Effector memory CD8-positive, alpha-beta T cell (primary cell): Measurements from ENCODE around the gene MT1E.

ENCODE experiments used
- ATAC-seq: fragments of 150-1000 bp; cut with Tn5 transposase; replicated peaks from 2 replicates; pipeline ENCODE4 v1.10.0; 2021; ENCODE audit warnings: mild to moderate bottlenecking, moderate library complexity
- DNase-seq, 3 experiments: peaks; one replicate each; pipeline ENCODE4 v3.0.0; 2021
- H3K27ac Mint-ChIP-seq, 2 donors: one replicate each; pipeline ENCODE4 v1.8.0; 2022; ENCODE audit warnings: mild to moderate bottlenecking in 2 of 2, mixed read lengths in 2 of 2, moderate library complexity in 2 of 2
- H3K27me3 Mint-ChIP-seq, 2 donors: one replicate each; pipeline ENCODE4 v1.8.0; 2022; ENCODE audit warnings: mixed read lengths in 2 of 2
- H3K36me3 Mint-ChIP-seq: one replicate; pipeline ENCODE4 v1.8.0; 2022; ENCODE audit warnings: mild to moderate bottlenecking, moderate library complexity, mixed read lengths; ENCODE audit not compliant: insufficient read depth
- H3K4me1 Mint-ChIP-seq, 2 donors: one replicate each; pipeline ENCODE4 v1.8.0; 2022; ENCODE audit warnings: low read depth in 2 of 2, mixed read lengths in 2 of 2
- H3K4me3 Mint-ChIP-seq, 2 donors: one replicate each; pipeline ENCODE4 v1.8.0; 2022; ENCODE audit warnings: mild to moderate bottlenecking in 2 of 2, mixed read lengths in 2 of 2, moderate library complexity in 2 of 2
- H3K9me3 Mint-ChIP-seq, 2 donors: one replicate each; pipeline ENCODE4 v1.8.0; 2022; ENCODE audit warnings: mixed read lengths in 2 of 2

Gene MT1E

DNA sequence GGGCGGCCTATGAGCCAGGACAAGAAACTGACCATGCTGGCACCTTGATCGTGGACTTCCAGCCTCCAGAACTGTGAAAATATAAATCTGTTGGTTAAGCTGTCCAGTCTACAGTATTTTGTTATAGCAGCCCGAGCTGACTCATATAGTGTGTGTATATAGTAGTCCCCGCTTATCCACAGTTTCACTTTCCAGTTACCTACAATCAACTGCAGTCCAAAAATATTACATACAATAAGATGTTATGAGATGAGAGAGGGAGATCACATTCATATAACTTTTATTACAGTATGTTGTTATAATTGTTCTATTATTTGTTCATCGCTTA is 31.3 kb upstream of the MT1E start:
- Mint-ChIP-seq H3K9me3 (no peaks in the 10 kb centered on the region), H3K4me3 (no peak overlapping the region), H3K4me1 (peaks cover 10 to 11% of the 10 kb centered on the region in 2 donors), H3K27ac (no peak overlapping the region), H3K27me3 (peaks cover 20 to 33% of the 10 kb centered on the region in 2 donors), H3K36me3 (peaks cover 4% of the 10 kb centered on the region)
- DNase-seq: no peak
- no peak for ATAC-seq

GRCh38 chr16:56600398-56600999 is 25.1 kb upstream of the MT1E start:
- DNase-seq: peak in 2 of 3 experiments; percentile 36 to 52
- Mint-ChIP-seq H3K9me3 (no peaks in the 10 kb centered on the region), H3K27ac (peak overlapping the region in 1 of 2 donors; percentile 39), H3K4me3 (no peak overlapping the region), H3K4me1 (peaks cover 3 to 6% of the 10 kb centered on the region in 2 donors), H3K36me3 (no peaks in the 10 kb centered on the region), H3K27me3 (peaks cover 13 to 17% of the 10 kb centered on the region in 2 donors)
- peak; percentile 78 for ATAC-seq

GRCh38 chr16:56601325-56601724 is 24.3 kb upstream of the MT1E start:
- ATAC-seq: no peak
- DNase-seq: no peak
- no peaks in the 10 kb centered on the region for H3K36me3 Mint-ChIP-seq
- no peaks in the 10 kb centered on the region for H3K9me3 Mint-ChIP-seq
- peaks cover 3 to 6% of the 10 kb centered on the region in 2 donors for H3K4me1 Mint-ChIP-seq
- H3K27me3 Mint-ChIP-seq: peaks cover 13 to 17% of the 10 kb centered on the region in 2 donors
- H3K27ac Mint-ChIP-seq: no peak overlapping the region
- H3K4me3 Mint-ChIP-seq: no peak overlapping the region

- ATAC-seq (no peak), DNase-seq (no peak)
- Mint-ChIP-seq H3K36me3 (no peaks in the 10 kb centered on the region), H3K27ac (peak overlapping the region in 1 of 2 donors; percentile 35), H3K4me1 (peaks cover 12 to 19% of the 10 kb centered on the region in 2 donors), H3K9me3 (no peaks in the 10 kb centered on the region), H3K27me3 (peaks cover 13 to 17% of the 10 kb centered on the region in 2 donors), H3K4me3 (no peak overlapping the region)
These were observed 22.0 kb upstream of the MT1E start for GRCh38 chr16:56603589-56603988.

GRCh38 chr16:56604966-56605365 is 20.6 kb upstream of the MT1E start:
- DNase-seq (no peak), ATAC-seq (no peak)
- H3K9me3 Mint-ChIP-seq: no peaks in the 10 kb centered on the region
- peaks cover 13 to 15% of the 10 kb centered on the region in 2 donors for H3K27me3 Mint-ChIP-seq
- peak overlapping the region in 1 of 2 donors; percentile 17 for H3K27ac Mint-ChIP-seq
- H3K4me1 Mint-ChIP-seq: peaks cover 21 to 33% of the 10 kb centered on the region in 2 donors
- H3K36me3 Mint-ChIP-seq: no peaks in the 10 kb centered on the region
- no peak overlapping the region for H3K4me3 Mint-ChIP-seq

DNA sequence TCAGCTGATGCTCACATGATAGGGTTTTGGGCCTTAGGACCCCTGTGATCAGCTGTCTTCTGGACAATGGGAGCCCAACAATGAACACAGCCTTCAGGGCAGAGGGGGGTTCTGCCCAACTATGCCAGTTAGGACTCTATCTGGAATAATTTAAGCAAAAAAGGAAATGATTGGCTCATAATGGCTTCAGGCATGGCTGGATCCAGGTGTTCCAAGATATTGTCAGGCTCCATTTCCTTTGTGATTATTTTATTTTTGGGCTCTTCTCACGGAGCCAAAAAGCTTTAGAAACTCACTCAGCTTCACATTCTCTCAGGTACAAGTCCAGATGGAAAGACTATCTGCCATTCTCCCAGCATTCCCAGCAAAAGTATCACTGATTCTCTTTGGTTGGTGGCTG is 20.1 kb upstream of the MT1E start:
- no peaks in the 10 kb centered on the region for H3K36me3 Mint-ChIP-seq

DNA sequence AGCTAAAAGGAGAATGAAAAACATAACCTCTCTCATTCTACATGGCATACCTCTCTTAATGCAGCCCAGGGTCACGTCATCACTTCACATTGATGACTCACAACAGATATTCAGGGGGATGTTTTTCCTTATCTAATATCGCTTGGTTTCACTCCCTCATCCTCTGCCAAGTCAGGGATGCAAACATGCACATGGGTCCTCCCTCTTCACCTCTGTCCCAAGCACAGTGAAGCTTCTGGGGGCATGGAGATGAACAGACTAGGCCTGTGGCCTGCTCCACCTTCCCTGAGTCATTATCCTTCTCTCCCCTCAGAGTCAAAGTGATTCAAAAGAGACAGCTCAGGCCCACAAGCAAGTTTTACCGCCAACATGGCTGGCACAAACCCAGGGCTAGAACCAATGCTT is 19.5 kb upstream of the MT1E start:
- Mint-ChIP-seq H3K4me1 (peaks cover 25 to 39% of the 10 kb centered on the region in 2 donors), H3K9me3 (no peaks in the 10 kb centered on the region)
- no peak for ATAC-seq

More for the DNA sequence above, 20.1 kb upstream of the MT1E start:
- peaks cover 21 to 36% of the 10 kb centered on the region in 2 donors for H3K4me1 Mint-ChIP-seq
- DNase-seq (no peak), ATAC-seq (no peak)
- peak overlapping the region in 1 of 2 donors; percentile 54 for H3K27ac Mint-ChIP-seq
- no peaks in the 10 kb centered on the region for H3K9me3 Mint-ChIP-seq
- peaks cover 9 to 10% of the 10 kb centered on the region in 2 donors for H3K27me3 Mint-ChIP-seq
- H3K4me3 Mint-ChIP-seq: no peak overlapping the region

DNA sequence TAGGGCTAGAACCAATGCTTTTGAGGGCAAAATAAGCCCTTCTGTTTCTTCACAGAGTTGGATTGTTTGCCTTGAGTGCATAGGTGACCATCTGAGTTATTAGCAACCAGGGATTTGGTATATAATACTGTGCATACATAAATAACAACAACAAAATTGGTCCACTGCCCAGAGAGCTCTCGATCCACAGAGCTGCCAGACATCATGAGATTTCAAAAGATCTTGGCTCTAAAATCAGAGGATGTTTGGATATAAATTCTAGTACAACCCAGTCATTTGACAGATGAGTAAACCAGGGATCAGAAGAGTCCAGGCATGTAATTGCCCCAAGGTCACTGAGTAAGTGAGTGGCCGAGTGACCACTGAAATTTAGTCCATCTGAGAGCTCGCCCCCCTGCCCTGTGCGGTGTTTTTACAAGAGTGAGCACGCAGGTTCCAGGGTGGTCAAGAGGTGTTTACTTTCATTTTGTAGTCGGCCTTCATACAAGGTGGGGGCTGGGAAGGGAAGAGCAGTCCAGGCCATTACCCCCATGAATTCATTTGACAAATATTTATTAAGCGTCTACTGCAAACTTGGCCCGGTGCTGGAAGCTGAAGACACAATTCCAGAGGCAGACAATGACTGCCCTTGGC is 19.0 kb upstream of the MT1E start:
- Mint-ChIP-seq H3K4me1 (peaks cover 29 to 44% of the 10 kb centered on the region in 2 donors), H3K4me3 (peak overlapping the region in 1 of 2 donors; percentile 44), H3K36me3 (no peaks in the 10 kb centered on the region), H3K27ac (peak overlapping the region; percentile 89 to 90), H3K27me3 (no peaks in the 10 kb centered on the region), H3K9me3 (peaks cover 0 to 2% of the 10 kb centered on the region in 2 donors)
- DNase-seq (no peak), ATAC-seq (no peak)

More for the DNA sequence above, 19.5 kb upstream of the MT1E start:
- H3K27ac Mint-ChIP-seq: peak overlapping the region; percentile 89 to 90
- no peak overlapping the region for H3K4me3 Mint-ChIP-seq
- no peak for DNase-seq
- H3K27me3 Mint-ChIP-seq: peaks cover 3 to 4% of the 10 kb centered on the region in 2 donors
- H3K36me3 Mint-ChIP-seq: no peaks in the 10 kb centered on the region

DNA sequence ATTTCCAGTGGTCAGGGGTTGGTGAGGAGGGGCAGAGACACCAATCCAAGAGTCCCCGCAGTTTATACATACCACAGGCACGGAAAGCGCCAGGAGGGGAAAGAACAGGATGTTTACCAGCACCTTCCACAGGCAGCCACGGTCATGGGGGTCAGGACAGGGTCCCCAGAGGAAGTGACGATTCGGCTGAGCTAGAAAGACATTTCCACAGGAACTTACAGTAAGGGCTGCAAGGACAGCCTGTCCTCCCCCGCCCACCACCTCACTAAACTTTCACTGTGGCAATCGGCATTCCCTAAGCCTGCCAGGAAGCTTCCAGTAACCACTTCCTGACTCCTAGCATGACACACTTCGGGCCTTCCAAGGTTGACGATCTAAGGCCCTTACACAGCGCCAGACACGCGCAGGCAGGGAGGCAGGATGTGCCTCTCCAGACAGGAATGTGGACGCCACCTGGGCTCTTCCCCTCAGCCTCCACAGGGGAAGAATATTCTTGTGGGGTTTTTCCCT is 18.4 kb upstream of the MT1E start:
- H3K9me3 Mint-ChIP-seq: peaks cover 0 to 2% of the 10 kb centered on the region in 2 donors
- H3K27ac Mint-ChIP-seq: peak overlapping the region; percentile 89 to 90
- peaks cover 29 to 44% of the 10 kb centered on the region in 2 donors for H3K4me1 Mint-ChIP-seq
- H3K27me3 Mint-ChIP-seq: no peaks in the 10 kb centered on the region
- H3K36me3 Mint-ChIP-seq: no peaks in the 10 kb centered on the region
- ATAC-seq: no peak
- no peak for DNase-seq
- H3K4me3 Mint-ChIP-seq: peak overlapping the region; percentile 88 to 98

- Mint-ChIP-seq H3K27ac (peak overlapping the region; percentile 89 to 90), H3K9me3 (peaks cover 0 to 2% of the 10 kb centered on the region in 2 donors), H3K36me3 (no peaks in the 10 kb centered on the region), H3K4me1 (peaks cover 29 to 44% of the 10 kb centered on the region in 2 donors), H3K4me3 (peak overlapping the region; percentile 88 to 98), H3K27me3 (no peaks in the 10 kb centered on the region)
- ATAC-seq (no peak), DNase-seq (no peak)
These were observed 17.9 kb upstream of the MT1E start for GRCh38 chr16:56607675-56608042.

GRCh38 chr16:56608043-56608875 is 17.3 kb upstream of the MT1E start, which contains the start of gene MT2A:
Gene MT2A (plus strand): TSS chr16:56608584. CDS start chr16:56608656, 72 bp downstream.
- H3K27me3 Mint-ChIP-seq: no peaks in the 10 kb centered on the region
- ATAC-seq: peak; percentile 88
- H3K4me1 Mint-ChIP-seq: peaks cover 29 to 44% of the 10 kb centered on the region in 2 donors
- peak; percentile 79 to 83 (median 81) for DNase-seq
- H3K27ac Mint-ChIP-seq: peak within 1 kb of the TSS; percentile 90 to 99
- H3K36me3 Mint-ChIP-seq: no peaks in the 10 kb centered on the region
- peak within 1 kb of the TSS; percentile 88 to 98 for H3K4me3 Mint-ChIP-seq
- H3K9me3 Mint-ChIP-seq: peaks cover 0 to 2% of the 10 kb centered on the region in 2 donors

DNA sequence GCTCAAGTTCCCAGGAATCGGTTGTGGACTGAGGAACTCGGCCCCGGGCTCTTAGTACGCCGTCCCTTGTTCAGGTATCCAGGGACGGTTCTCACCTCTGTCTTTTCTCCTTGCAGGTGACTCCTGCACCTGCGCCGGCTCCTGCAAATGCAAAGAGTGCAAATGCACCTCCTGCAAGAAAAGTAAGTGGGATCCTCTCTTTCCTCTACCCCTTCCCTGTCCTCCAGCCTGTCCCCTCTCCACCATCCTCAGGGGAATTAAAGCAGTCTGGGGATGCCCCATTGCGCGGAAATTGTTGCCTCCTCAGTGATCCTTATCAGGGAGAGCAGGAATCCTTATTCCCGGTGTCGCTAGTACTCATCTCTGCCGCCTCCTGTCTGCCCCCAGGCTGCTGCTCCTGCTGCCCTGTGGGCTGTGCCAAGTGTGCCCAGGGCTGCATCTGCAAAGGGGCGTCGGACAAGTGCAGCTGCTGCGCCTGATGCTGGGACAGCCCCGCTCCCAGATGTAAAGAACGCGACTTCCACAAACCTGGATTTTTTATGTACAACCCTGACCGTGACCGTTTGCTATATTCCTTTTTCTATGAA is 16.6 kb upstream of the MT1E start:
- DNase-seq (no peak), ATAC-seq (no peak)
- Mint-ChIP-seq H3K36me3 (no peaks in the 10 kb centered on the region), H3K27ac (peak overlapping the region; percentile 90 to 99), H3K4me3 (peak overlapping the region; percentile 88 to 98), H3K9me3 (peaks cover 0 to 2% of the 10 kb centered on the region in 2 donors), H3K27me3 (no peaks in the 10 kb centered on the region), H3K4me1 (peaks cover 29 to 44% of the 10 kb centered on the region in 2 donors)

DNA sequence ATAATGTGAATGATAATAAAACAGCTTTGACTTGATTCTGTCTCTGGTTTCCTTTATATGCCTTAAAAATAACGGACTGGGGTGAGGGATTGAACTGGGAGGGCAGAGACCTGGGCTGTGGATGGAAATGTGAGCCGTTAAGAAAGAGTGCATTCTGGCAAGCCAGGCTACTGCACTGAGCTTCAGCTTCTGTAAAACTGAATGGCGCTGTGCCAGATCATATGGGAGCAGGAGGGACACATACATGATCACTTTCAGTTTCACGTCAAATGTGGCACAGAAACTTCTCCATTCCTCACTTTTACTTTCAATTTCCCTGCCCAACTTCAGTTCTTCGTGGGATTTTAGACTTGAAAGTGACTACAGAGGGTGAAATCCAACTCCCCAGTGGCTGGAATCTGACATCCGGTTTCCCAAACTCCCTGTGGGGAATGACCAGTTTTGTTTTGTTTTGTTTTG is 16.1 kb upstream of the MT1E start:
- no peaks in the 10 kb centered on the region for H3K36me3 Mint-ChIP-seq

More for the DNA sequence above, 16.1 kb upstream of the MT1E start:
- Mint-ChIP-seq H3K4me1 (peaks cover 29 to 44% of the 10 kb centered on the region in 2 donors), H3K27me3 (no peaks in the 10 kb centered on the region), H3K27ac (peak overlapping the region; percentile 90 to 99), H3K9me3 (peaks cover 0 to 2% of the 10 kb centered on the region in 2 donors), H3K4me3 (peak overlapping the region; percentile 88 to 98)
- peak; percentile 67 to 72 (median 68) for DNase-seq
- ATAC-seq: peak; percentile 45
